K562 (cell line): Measurements from ENCODE around the gene ACAP3. TPM values are rescaled to one million over a fixed set of nuclear protein-coding genes. Genes with fewer than 3 reads are reported as not detected.

Experiments
- ATAC-seq: fragments of 200-7000 bp; cut with Tn5 transposase; 3 replicates; pipeline ENCODE4 v1.9.1; 2020; ENCODE audit warnings: moderate library complexity
- BruUV-seq: library from RNA; stranded (reverse); fragments of 400-500 nt; replicated peaks from 2 replicates; lab custom pipeline; 2021; lab: Mats Ljungman, UMichigan
- CTCF ChIA-PET: fragments of 300-600 bp; formaldehyde crosslinking; extraction: SDS; loops from one replicate; lab custom pipeline; 2021; ENCODE audit warnings: low intra/inter-chr PET ratio; lab: Yijun Ruan, JAX
- POLR2A ChIA-PET: fragments of 300-600, 350-650 bp; sonication (Branson Sonifier 250); formaldehyde crosslinking; extraction: SDS; loops from one replicate; lab custom pipeline; 2021; ENCODE audit warnings: antibody characterized with exemption, inconsistent platforms; lab: Yijun Ruan, JAX
- DNase-seq, 4 experiments: peaks; one replicate each; pipeline versions ENCODE4 v3.0.0 to v3.0.0-alpha.2; 2011 to 2018; ENCODE audit warnings: low spot score in 3 of 4, mixed read lengths in 3 of 4; ENCODE audit errors: extremely low read depth in 1 of 4
- FAIRE-seq: peaks from 2 replicates; lab custom pipeline; 2011; peaks lifted over from hg19 to GRCh38; lab: Jason Lieb, UNC
- H2AFZ ChIP-seq: 2 replicates; pipeline ENCODE4 v1.6.0; 2011; ENCODE audit warnings: low read depth, low read length, control low read depth, inconsistent platforms
- H3K27ac ChIP-seq: fragments of 200-600 bp; 3 replicates; pipeline ENCODE4 v1.8.0; 2011; ENCODE audit warnings: low read depth, mild to moderate bottlenecking, control low read depth, inconsistent platforms, low read length, moderate library complexity, mixed read lengths; ENCODE audit errors: extremely low read depth
- H3K27me3 ChIP-seq, 2 experiments: fragments of 300-600 bp in 1 of 2; 2 replicates in 1 of 2; 3 replicates in 1 of 2; pipeline versions ENCODE4 v1.6.0 to v1.8.0; 2011; ENCODE audit warnings: inconsistent platforms in 2 of 2, low read length in 2 of 2, mild to moderate bottlenecking in 1 of 2, mixed read lengths in 1 of 2, moderate library complexity in 1 of 2; ENCODE audit not compliant: control insufficient read depth in 2 of 2, insufficient read depth in 2 of 2
- H3K36me3 ChIP-seq: fragments of 300-600 bp; 3 replicates; pipeline ENCODE4 v1.8.0; 2011; ENCODE audit warnings: mild to moderate bottlenecking, low read length, inconsistent platforms; ENCODE audit not compliant: control insufficient read depth, insufficient read depth
- H3K4me1 ChIP-seq, 2 experiments: fragments of 200-600 bp in 1 of 2; replicated peaks in 1 of 2; 2 replicates in 1 of 2; 3 replicates in 1 of 2; pipeline versions ENCODE4 v1.5.1 to v1.8.0; 2011; ENCODE audit warnings: inconsistent platforms in 2 of 2, low read length in 2 of 2, mild to moderate bottlenecking in 1 of 2, mixed read lengths in 1 of 2, moderate library complexity in 1 of 2; ENCODE audit not compliant: control insufficient read depth in 2 of 2, insufficient read depth in 2 of 2
- H3K4me2 ChIP-seq: 2 replicates; pipeline ENCODE4 v1.6.1; 2011; ENCODE audit warnings: low read length, control low read depth, inconsistent platforms, mixed read lengths; ENCODE audit not compliant: insufficient read depth
- H3K4me3 ChIP-seq: fragments of 200-600 bp; sonication (generic), shearing (Covaris generic); 2 replicates; pipeline ENCODE4 v1.5.1; 2016; ENCODE audit warnings: control low read depth, inconsistent platforms
- H3K79me2 ChIP-seq: fragments of 200-600 bp; 3 replicates; pipeline ENCODE4 v1.8.0; 2011; ENCODE audit warnings: low read length, inconsistent platforms; ENCODE audit not compliant: control insufficient read depth, insufficient read depth
- H3K9ac ChIP-seq, 2 experiments: 2 replicates each; pipeline versions ENCODE4 v1.6.0 to v1.6.1; 2011; ENCODE audit warnings: low read depth in 2 of 2, low read length in 2 of 2, control low read depth in 1 of 2, inconsistent platforms in 1 of 2, mild to moderate bottlenecking in 1 of 2, mixed read lengths in 1 of 2; ENCODE audit not compliant: insufficient read depth in 1 of 2
- H3K9me1 ChIP-seq: one replicate; pipeline ENCODE4 v1.6.0; 2011; ENCODE audit warnings: inconsistent platforms, mild to moderate bottlenecking, low read length, moderate library complexity; ENCODE audit not compliant: control insufficient read depth, insufficient read depth
- H3K9me3 ChIP-seq: replicated peaks from 2 replicates; pipeline ENCODE4 v1.5.1; 2011; ENCODE audit warnings: low read depth, low read length, inconsistent platforms; ENCODE audit not compliant: control insufficient read depth, insufficient read depth
- H4K20me1 ChIP-seq: replicated peaks from 2 replicates; pipeline ENCODE4 v1.6.1; 2011; ENCODE audit warnings: low read length, inconsistent platforms, mixed read lengths; ENCODE audit not compliant: control insufficient read depth, insufficient read depth
- BCOR ChIP-seq: fragments of 450-650 bp; IDR thresholded peaks from 2 replicates; pipeline ENCODE4 v1.6.1; 2016
- HDAC1 ChIP-seq, 2 experiments: fragments of 450-650 bp; IDR thresholded peaks; 2 replicates each; pipeline ENCODE4 v1.6.1; 2016 to 2017; ENCODE audit warnings: inconsistent platforms in 1 of 2, mild to moderate bottlenecking in 1 of 2, moderate library complexity in 1 of 2
- HMGN3 ChIP-seq: IDR thresholded peaks from 2 replicates; pipeline ENCODE4 v1.6.1; 2011; ENCODE audit warnings: borderline replicate concordance, low read depth, mild to moderate bottlenecking, mixed read lengths, low read length; ENCODE audit not compliant: insufficient read length; ENCODE audit errors: extremely low read depth
- MTF1 ChIP-seq: fragments of 250-450 bp; sonication (Bioruptor Pico); IDR thresholded peaks from 2 replicates; pipeline ENCODE4 v1.9.0; 2021; ENCODE audit warnings: moderate library complexity, mild to moderate bottlenecking, inconsistent platforms, borderline replicate concordance
- NR2C2 ChIP-seq, 2 experiments: fragments of 200-800 bp in 1 of 2; sonication (Bioruptor generic) in 1 of 2; sonication (generic) in 1 of 2; formaldehyde crosslinking in 1 of 2; IDR thresholded peaks; 2 replicates each; pipeline versions ENCODE4 v1.6.1 to v1.8.0; 2016 to 2022; ENCODE audit warnings: mild to moderate bottlenecking in 1 of 2, missing compliant biosample characterization in 1 of 2, missing genetic modification characterization in 1 of 2, missing genetic modification reagents in 1 of 2
- PHB ChIP-seq: fragments of 250-450 bp; sonication (Bioruptor Pico); IDR thresholded peaks from 2 replicates; pipeline ENCODE4 v1.5.0; 2021
- POLR3G ChIP-seq: IDR thresholded peaks from 2 replicates; pipeline ENCODE4 v1.6.1; 2011; ENCODE audit not compliant: insufficient read length, insufficient replicate concordance; ENCODE audit errors: extremely low read depth
- RCOR1 ChIP-seq, 2 experiments: IDR thresholded peaks; 2 replicates each; pipeline ENCODE4 v1.6.1; 2012; ENCODE audit warnings: low read depth in 2 of 2, low read length in 2 of 2, borderline replicate concordance in 1 of 2, improper control_type of control experiment in 1 of 2
- SAFB ChIP-seq: fragments of 200-400 bp; formaldehyde crosslinking; IDR thresholded peaks from 2 replicates; pipeline ENCODE4 v1.6.1; 2017; ENCODE audit warnings: low read depth, low read length, borderline replicate concordance
- SIN3A ChIP-seq, 2 experiments: fragments of 150-350 bp in 1 of 2; IDR thresholded peaks; 2 replicates each; pipeline ENCODE4 v1.6.1; 2011 to 2016; ENCODE audit warnings: borderline replicate concordance in 2 of 2, low read depth in 2 of 2, low read length in 2 of 2, mild to moderate bottlenecking in 2 of 2, moderate library complexity in 2 of 2; ENCODE audit not compliant: control insufficient read depth in 1 of 2
- SRF ChIP-seq, 2 experiments: fragments of 250-450, 450-650 bp in 1 of 2; sonication (Bioruptor Pico) in 1 of 2; sonication (generic) in 1 of 2; formaldehyde crosslinking; IDR thresholded peaks; 2 replicates each; pipeline versions ENCODE4 v1.5.0 to v1.5.1; 2020 to 2022; ENCODE audit warnings: mild to moderate bottlenecking in 1 of 2, missing genetic modification reagents in 1 of 2
- TAF9B ChIP-seq: fragments of 450-650 bp; IDR thresholded peaks from 2 replicates; pipeline ENCODE4 v1.6.1; 2018; ENCODE audit warnings: mild to moderate bottlenecking; ENCODE audit not compliant: partially characterized antibody
- ZFX ChIP-seq: sonication (generic); formaldehyde crosslinking; IDR thresholded peaks from 2 replicates; pipeline ENCODE4 v1.8.0; 2022; ENCODE audit warnings: mild to moderate bottlenecking, missing genetic modification reagents, moderate library complexity
- ZSCAN32 ChIP-seq: fragments of 450-650 bp; formaldehyde crosslinking; IDR thresholded peaks from 2 replicates; pipeline ENCODE4 v1.4.0; 2020; ENCODE audit warnings: mild to moderate bottlenecking, moderate library complexity
- WGBS: fragments of 100-300 bp; shearing (Covaris generic); methylation state at CpG from one replicate; pipeline ENCODE4 v1.1.6; 2016; ENCODE audit warnings: low coverage, mixed read lengths; ENCODE audit not compliant: insufficient coverage; ENCODE audit errors: missing lambda C conversion rate; 5-methylcytosine and 5-hydroxymethylcytosine counted together
- in situ Hi-C: fragments of 300-500 bp; cut with MboI; formaldehyde crosslinking; loops from 4 replicates; pipeline ENCODE4 v1.15.0; 2018; ENCODE audit warnings: inconsistent platforms, mixed read lengths
- intact Hi-C: fragments of 100-400 bp; cut with micrococcal nuclease; formaldehyde crosslinking; loops from 2 replicates; pipeline ENCODE4 v1.14.2; 2022
- polyA plus RNA-seq, 8 experiments: library from polyadenylated mRNA; depleted of rRNA in 4 of 8; stranded (reverse) in 5 of 8; unstranded in 3 of 8; fragments of >200 nt; fragmentation: Nextera tagmentation in 2 of 8; fragmentation: Illumina TruSeq in 1 of 8; extraction: Ambion mirVana in 2 of 8; extraction: Trizol in 1 of 8; gene quantifications; 2 replicates each; pipeline versions ENCODE4 v1.2.1 to v1.2.3, GENCODE V29; 2011 to 2014; ENCODE audit warnings: inconsistent platforms in 1 of 8, missing spikeins in 1 of 8
- total RNA-seq, 7 experiments: library from RNA; depleted of rRNA in 6 of 7; stranded (reverse); fragments of >200 nt in 6 of 7; fragmentation: Illumina TruSeq in 2 of 7; extraction: Trizol in 2 of 7; gene quantifications; 2 replicates each; pipeline versions ENCODE4 v1.2.1 to v1.2.3, GENCODE V29; 2011 to 2021; ENCODE audit warnings: low replicate concordance in 1 of 7
- TF ChIP-seq, protein P1 (sequence below): fragments of 450-650 bp; IDR thresholded peaks from 2 replicates; pipeline ENCODE4 v1.6.1; 2016; ENCODE audit warnings: borderline replicate concordance
- TF ChIP-seq, protein P2 (sequence below): sonication (generic); formaldehyde crosslinking; IDR thresholded peaks from 2 replicates; pipeline ENCODE4 v1.5.0; 2020; ENCODE audit warnings: missing genetic modification reagents
- TF ChIP-seq, protein P3 (sequence below): sonication (generic); formaldehyde crosslinking; IDR thresholded peaks from 2 replicates; pipeline ENCODE4 v1.8.0; 2022; ENCODE audit warnings: mild to moderate bottlenecking, missing genetic modification reagents

The ACAP3 gene
- total and polyA plus RNA-seq, 9 of the 15 experiments (the other 6 are each of a cell fraction or from before 2014, with no cell fraction given): 0.01 to 49.0 (median 12.0) TPM

DNA sequence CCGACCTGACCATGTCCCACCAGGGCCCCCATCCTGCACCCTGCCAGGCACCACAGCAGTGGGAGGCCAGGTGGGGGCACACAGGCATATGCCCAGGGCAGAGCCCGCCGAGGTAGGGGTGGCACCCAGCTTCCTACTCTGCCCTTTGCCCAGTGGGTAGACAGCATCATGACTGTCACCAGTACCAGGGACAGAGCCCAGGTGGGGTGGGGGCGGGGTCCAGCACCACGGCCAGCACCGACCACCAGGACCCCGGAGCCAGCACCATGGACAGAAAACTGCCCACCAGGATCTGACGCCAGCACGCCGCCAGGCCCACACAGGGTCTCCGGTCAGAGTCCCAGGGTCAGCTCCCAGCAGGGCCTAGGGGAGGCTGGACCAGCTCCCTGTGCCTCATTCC is 27.1 kb upstream of the ACAP3 start:
- FAIRE-seq: no peak
- no peak overlapping the region for H3K4me2 ChIP-seq
- intact Hi-C loops (no loop called here), in situ Hi-C loops (no loop called here)
- ATAC-seq: no peak
- 88% methylated on average over 6 of the region's 11 CpGs for WGBS
- peaks cover 4% of the 10 kb centered on the region for H3K9me3 ChIP-seq
- peak in 2 of 4 experiments; percentile 59 to 67 for DNase-seq
- peaks cover 0 to 91% of the 10 kb centered on the region in 2 experiments; a peak in 2 of 5 replicates for H3K4me1 ChIP-seq
- no peak overlapping the region for H3K27ac ChIP-seq
- ChIA-PET CTCF (no interaction called here), POLR2A (interaction anchor here (0.5 to 2.1 kb wide), 11 partner anchors 8 to 118 kb away, joined by 3 to 8 read pairs (median 4); partner anchors contain the start of gene CCNL2)
- no peak overlapping the region for H3K4me3 ChIP-seq
- peaks cover 53% of the 10 kb centered on the region; the same call in 1 of the 3 replicates for H3K36me3 ChIP-seq
- peak overlapping the region in 1 of 2 experiments; percentile 61; a peak in 1 of 4 replicates for H3K9ac ChIP-seq
- BruUV-seq: no TSS peak
- H3K27me3 ChIP-seq: no peaks in the 10 kb centered on the region
- H4K20me1 ChIP-seq: peaks cover 16% of the 10 kb centered on the region; the same call in 1 of the 2 replicates
- H3K79me2 ChIP-seq: peaks cover 2% of the 10 kb centered on the region; the same call in 1 of the 3 replicates
- H2AFZ ChIP-seq: no peak overlapping the region
- H3K9me1 ChIP-seq: peaks cover 7% of the 10 kb centered on the region
- TF ChIP-seq, protein P1, sequence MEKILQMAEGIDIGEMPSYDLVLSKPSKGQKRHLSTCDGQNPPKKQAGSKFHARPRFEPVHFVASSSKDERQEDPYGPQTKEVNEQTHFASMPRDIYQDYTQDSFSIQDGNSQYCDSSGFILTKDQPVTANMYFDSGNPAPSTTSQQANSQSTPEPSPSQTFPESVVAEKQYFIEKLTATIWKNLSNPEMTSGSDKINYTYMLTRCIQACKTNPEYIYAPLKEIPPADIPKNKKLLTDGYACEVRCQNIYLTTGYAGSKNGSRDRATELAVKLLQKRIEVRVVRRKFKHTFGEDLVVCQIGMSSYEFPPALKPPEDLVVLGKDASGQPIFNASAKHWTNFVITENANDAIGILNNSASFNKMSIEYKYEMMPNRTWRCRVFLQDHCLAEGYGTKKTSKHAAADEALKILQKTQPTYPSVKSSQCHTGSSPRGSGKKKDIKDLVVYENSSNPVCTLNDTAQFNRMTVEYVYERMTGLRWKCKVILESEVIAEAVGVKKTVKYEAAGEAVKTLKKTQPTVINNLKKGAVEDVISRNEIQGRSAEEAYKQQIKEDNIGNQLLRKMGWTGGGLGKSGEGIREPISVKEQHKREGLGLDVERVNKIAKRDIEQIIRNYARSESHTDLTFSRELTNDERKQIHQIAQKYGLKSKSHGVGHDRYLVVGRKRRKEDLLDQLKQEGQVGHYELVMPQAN: peak; percentile 60; the same call in 1 of the 2 replicates
- 0 out of 4 replicates have a peak, but pooled peaks of 1 of the 2 experiments have one; percentile 19 for TF ChIP-seq RCOR1 (IDR thresholded peaks at IDR 0.05; ENCODE audit: borderline replicate concordance in 1 of 2, low read depth in 2 of 2, low read length in 2 of 2)
- no peak for TF ChIP-seq BCOR
- TF ChIP-seq SRF (CRISPR knock-in tag; IDR thresholded peaks at IDR 0.05): peak in 1 of 2 experiments; percentile 71; a peak in 2 of 4 replicates
- TF ChIP-seq NR2C2 (CRISPR knock-in tag; IDR thresholded peaks at IDR 0.05): 0 out of 2 replicates have a peak, but pooled peaks have one; percentile 31
- TF ChIP-seq NR2C2 (tag; IDR thresholded peaks at IDR 0.05): no peak
- TF ChIP-seq ZFX (CRISPR knock-in tag): peak; percentile 50
- no peak for TF ChIP-seq ZSCAN32 (CRISPR knock-in tag)
- no peak for TF ChIP-seq SAFB
- no peak for TF ChIP-seq PHB (CRISPR knock-in tag)
- no peak for TF ChIP-seq POLR3G
- no peak for TF ChIP-seq TAF9B
- peak in 1 of 2 experiments; percentile 81; a peak in 2 of 4 replicates for TF ChIP-seq HDAC1 (IDR thresholded peaks at IDR 0.05)
- no peak for TF ChIP-seq HMGN3
- peak in 1 of 2 experiments; percentile 99; a peak in 2 of 4 replicates for TF ChIP-seq SIN3A (IDR thresholded peaks at IDR 0.05; ENCODE audit: borderline replicate concordance in 2 of 2, control insufficient read depth in 1 of 2, low read depth in 2 of 2, low read length in 2 of 2)
- no peak for TF ChIP-seq MTF1 (CRISPR knock-in tag)
- TF ChIP-seq, protein P2, sequence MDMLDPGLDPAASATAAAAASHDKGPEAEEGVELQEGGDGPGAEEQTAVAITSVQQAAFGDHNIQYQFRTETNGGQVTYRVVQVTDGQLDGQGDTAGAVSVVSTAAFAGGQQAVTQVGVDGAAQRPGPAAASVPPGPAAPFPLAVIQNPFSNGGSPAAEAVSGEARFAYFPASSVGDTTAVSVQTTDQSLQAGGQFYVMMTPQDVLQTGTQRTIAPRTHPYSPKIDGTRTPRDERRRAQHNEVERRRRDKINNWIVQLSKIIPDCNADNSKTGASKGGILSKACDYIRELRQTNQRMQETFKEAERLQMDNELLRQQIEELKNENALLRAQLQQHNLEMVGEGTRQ (CRISPR knock-in tag): peak; percentile 46
- TF ChIP-seq, protein P3, sequence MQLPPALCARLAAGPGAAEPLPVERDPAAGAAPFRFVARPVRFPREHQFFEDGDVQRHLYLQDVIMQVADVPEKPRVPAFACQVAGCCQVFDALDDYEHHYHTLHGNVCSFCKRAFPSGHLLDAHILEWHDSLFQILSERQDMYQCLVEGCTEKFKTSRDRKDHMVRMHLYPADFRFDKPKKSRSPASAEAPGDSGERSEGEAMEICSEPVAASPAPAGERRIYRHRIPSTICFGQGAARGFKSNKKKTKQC: peak; percentile 92
